BLaER1 treated with 17β-estradiol and CSF1 and Interleukin-3, amounts not matched to agents 10 nM and 100 nM (cell line): ENCODE data around the gene LDLRAD3.

Source experiments
- H3K27ac ChIP-seq, 11 experiments: shearing (Covaris generic); formaldehyde crosslinking; 2 replicates each; pipeline ENCODE4 v1.8.1; 2022
- H3K27me3 ChIP-seq, 11 experiments: shearing (Covaris generic); formaldehyde crosslinking; 2 replicates each; pipeline ENCODE4 v1.8.1; 2022
- H3K36me3 ChIP-seq, 11 experiments: shearing (Covaris generic); formaldehyde crosslinking; 2 replicates each; pipeline ENCODE4 v1.8.1; 2022
- H3K4me1 ChIP-seq, 10 experiments: shearing (Covaris generic); formaldehyde crosslinking; 2 replicates each; pipeline ENCODE4 v1.8.1; 2022
- H3K4me2 ChIP-seq, 11 experiments: shearing (Covaris generic); formaldehyde crosslinking; 2 replicates each; pipeline ENCODE4 v1.8.1; 2022
- H3K4me3 ChIP-seq, 10 experiments: shearing (Covaris generic); formaldehyde crosslinking; 2 replicates each; pipeline ENCODE4 v1.8.1; 2022
- H3K9ac ChIP-seq, 11 experiments: shearing (Covaris generic); formaldehyde crosslinking; 2 replicates each; pipeline ENCODE4 v1.8.1; 2022
- H3K9me3 ChIP-seq, 11 experiments: shearing (Covaris generic); formaldehyde crosslinking; replicated peaks in 1 of 11; 2 replicates each; pipeline ENCODE4 v1.8.1; 2022
- H4K20me1 ChIP-seq, 11 experiments: shearing (Covaris generic); formaldehyde crosslinking; 2 replicates each; pipeline ENCODE4 v1.8.1; 2022
- Cebpa-rat ChIP-seq, 11 experiments: shearing (Covaris generic); IDR thresholded peaks; 2 replicates each; pipeline ENCODE4 v1.8.1; 2022

The LDLRAD3 gene

GRCh38 chr11:35978891-35979290, 35.0 kb downstream of the LDLRAD3 start:
- Histone ChIP-seq H3K9me3 (peaks cover 14 to 58% (median 43%) of the 10 kb centered on the region in 11 experiments), H3K27ac (no peak overlapping the region; a peak in 1 of 22 replicates)
- TF ChIP-seq Cebpa-rat (IDR thresholded peaks at IDR 0.05), result no peak

GRCh38 chr11:35980686-35981390, 37.0 kb downstream of the LDLRAD3 start:
- peak overlapping the region in 1 of 10 experiments; percentile 20; a peak in 2 of 20 replicates for H3K4me3 ChIP-seq
- no peak for TF ChIP-seq Cebpa-rat (IDR thresholded peaks at IDR 0.05)
- peaks cover 18 to 72% (median 29%) of the 10 kb centered on the region in 10 experiments for H3K4me1 ChIP-seq
- H3K9me3 ChIP-seq, result peaks cover 17 to 58% (median 43%) of the 10 kb centered on the region in 11 experiments
- H4K20me1 ChIP-seq, result peaks cover 0 to 44% (median 4%) of the 10 kb centered on the region in 11 experiments; a peak in 4 of 22 replicates
- H3K27ac ChIP-seq, result peak overlapping the region in 9 of 11 experiments; percentile 18 to 91 (median 64); a peak in 14 of 22 replicates
- H3K9ac ChIP-seq, result peak overlapping the region in 5 of 11 experiments; percentile 34 to 74 (median 55); a peak in 5 of 22 replicates
- peak overlapping the region; percentile 45 to 86 (median 72) for H3K4me2 ChIP-seq
- peaks cover 13 to 53% (median 34%) of the 10 kb centered on the region in 11 experiments; a peak in 21 of 22 replicates for H3K36me3 ChIP-seq
- no peaks in the 10 kb centered on the region for H3K27me3 ChIP-seq

More at GRCh38 chr11:35978891-35979290, 35.0 kb downstream of the LDLRAD3 start:
- Histone ChIP-seq H3K4me1 (peaks cover 18 to 85% (median 29%) of the 10 kb centered on the region in 10 experiments), H3K4me2 (peak overlapping the region in 2 of 11 experiments; percentile 41 to 83; a peak in 3 of 22 replicates), H3K9ac (no peak overlapping the region), H3K4me3 (no peak overlapping the region), H3K27me3 (no peaks in the 10 kb centered on the region), H3K36me3 (peaks cover 13 to 59% (median 34%) of the 10 kb centered on the region in 11 experiments), H4K20me1 (peaks cover 0 to 45% (median 4%) of the 10 kb centered on the region in 11 experiments; a peak in 4 of 22 replicates)

DNA sequence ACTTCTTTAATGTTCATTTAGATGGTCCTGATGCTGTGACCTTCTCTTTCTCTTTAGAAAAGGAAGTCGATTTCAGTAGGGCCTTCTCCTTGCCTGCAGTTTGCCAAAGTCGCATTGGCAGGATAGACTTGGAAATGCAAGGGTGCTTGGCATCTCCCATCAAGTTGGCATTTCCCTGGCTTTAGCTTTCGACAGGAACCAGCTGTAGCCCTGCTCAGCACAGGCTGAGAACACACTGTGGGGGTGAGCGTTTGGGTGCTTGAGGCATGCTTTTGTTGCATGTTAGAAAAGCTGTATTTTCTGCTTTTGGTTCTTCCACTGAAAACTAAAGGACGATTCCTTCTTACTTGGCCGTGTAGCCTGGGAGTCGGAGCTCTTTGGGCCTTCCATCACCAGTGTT, 37.7 kb downstream of the LDLRAD3 start:
- no peaks in the 10 kb centered on the region for H3K27me3 ChIP-seq
- peak overlapping the region in 7 of 11 experiments; percentile 3 to 59 (median 52); a peak in 9 of 22 replicates for H3K27ac ChIP-seq
- no peak for TF ChIP-seq Cebpa-rat (IDR thresholded peaks at IDR 0.05)
- H3K4me2 ChIP-seq, result peak overlapping the region; percentile 45 to 86 (median 72); a peak in 21 of 22 replicates
- H3K4me1 ChIP-seq, result peaks cover 16 to 72% (median 26%) of the 10 kb centered on the region in 10 experiments
- 0 out of 22 replicates have a peak overlapping the region, but pooled peaks of 2 of the 11 experiments have one; percentile 3 to 23 for H3K9ac ChIP-seq
- H4K20me1 ChIP-seq, result peaks cover 0 to 44% (median 6%) of the 10 kb centered on the region in 11 experiments; a peak in 4 of 22 replicates
- H3K36me3 ChIP-seq, result peaks cover 13 to 51% (median 37%) of the 10 kb centered on the region in 11 experiments; a peak in 21 of 22 replicates
- peaks cover 22 to 57% (median 43%) of the 10 kb centered on the region in 11 experiments for H3K9me3 ChIP-seq
- no peak overlapping the region for H3K4me3 ChIP-seq

DNA sequence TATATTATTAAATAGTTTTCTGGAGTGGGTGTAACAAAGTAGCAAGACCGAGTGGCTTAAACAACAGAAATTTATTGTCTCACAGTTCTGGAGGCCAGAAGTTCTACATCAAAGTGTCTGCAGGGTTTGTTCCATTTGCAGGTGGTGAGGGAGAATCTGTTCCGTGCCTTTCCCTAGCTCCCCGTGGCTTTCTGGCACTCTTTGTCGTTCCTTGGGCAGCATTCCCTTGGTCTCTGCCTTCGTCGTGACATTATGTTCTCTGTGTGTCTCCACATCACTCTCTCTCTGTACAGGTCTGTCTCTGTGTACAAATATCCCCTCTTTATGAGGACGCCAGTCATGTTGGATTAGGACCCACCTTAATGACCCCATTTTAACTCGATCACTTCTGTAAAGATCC, 38.2 kb downstream of the LDLRAD3 start:
- Histone ChIP-seq H3K27ac (peak overlapping the region in 3 of 11 experiments; percentile 25 to 59 (median 57); a peak in 4 of 22 replicates), H3K9ac (no peak overlapping the region), H3K27me3 (no peaks in the 10 kb centered on the region), H4K20me1 (peaks cover 0 to 47% (median 6%) of the 10 kb centered on the region in 11 experiments; a peak in 4 of 22 replicates), H3K4me1 (peaks cover 16 to 72% (median 25%) of the 10 kb centered on the region in 10 experiments), H3K9me3 (peaks cover 21 to 57% (median 46%) of the 10 kb centered on the region in 11 experiments), H3K4me2 (peak overlapping the region; percentile 45 to 86 (median 72); a peak in 17 of 22 replicates), H3K36me3 (peaks cover 9 to 52% (median 34%) of the 10 kb centered on the region in 11 experiments; a peak in 21 of 22 replicates), H3K4me3 (no peak overlapping the region)
- TF ChIP-seq Cebpa-rat (IDR thresholded peaks at IDR 0.05), result no peak

- peaks cover 39 to 72% (median 65%) of the 10 kb centered on the region in 11 experiments for H3K9me3 ChIP-seq
- peak overlapping the region in 2 of 11 experiments; percentile 6 to 63; a peak in 3 of 22 replicates for H3K4me2 ChIP-seq
- no peak for TF ChIP-seq Cebpa-rat (IDR thresholded peaks at IDR 0.05)
- peaks cover 6 to 63% (median 38%) of the 10 kb centered on the region in 11 experiments; a peak in 19 of 22 replicates for H3K36me3 ChIP-seq
- no peak overlapping the region for H3K9ac ChIP-seq
- peaks cover 11 to 55% (median 20%) of the 10 kb centered on the region in 10 experiments for H3K4me1 ChIP-seq
- H3K27ac ChIP-seq, result peak overlapping the region in 2 of 11 experiments; percentile 2 to 29; a peak in 2 of 22 replicates
- H3K4me3 ChIP-seq, result no peak overlapping the region
- H4K20me1 ChIP-seq, result peaks cover 0 to 38% (median 0%) of the 10 kb centered on the region in 11 experiments; a peak in 4 of 22 replicates
- no peaks in the 10 kb centered on the region for H3K27me3 ChIP-seq
Observed at GRCh38 chr11:35983981-35984380, 40.1 kb downstream of the LDLRAD3 start.

DNA sequence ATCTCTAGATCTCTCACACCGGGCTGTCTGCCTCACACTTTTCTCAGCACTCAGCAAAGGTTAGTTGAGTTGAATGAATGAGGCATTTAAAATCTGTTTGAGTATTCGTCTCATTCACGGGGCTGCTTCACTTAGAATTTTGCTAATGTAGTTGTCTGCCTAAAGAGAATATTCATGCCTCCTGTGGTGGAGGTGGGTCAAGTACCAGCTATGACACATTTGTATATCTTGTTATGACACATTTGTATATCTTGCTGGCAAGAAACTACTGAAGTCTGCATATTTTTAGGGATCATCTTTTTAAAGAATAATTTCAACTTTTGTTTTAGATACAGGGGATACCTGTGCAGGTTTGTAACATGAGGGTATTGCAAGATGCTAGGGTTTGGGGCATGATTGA, 43.1 kb downstream of the LDLRAD3 start:
- H4K20me1 ChIP-seq, result peaks cover 0 to 16% (median 0%) of the 10 kb centered on the region in 11 experiments; a peak in 3 of 22 replicates
- H3K4me3 ChIP-seq, result no peak overlapping the region
- no peak overlapping the region for H3K9ac ChIP-seq
- no peak overlapping the region; a peak in 1 of 22 replicates for H3K4me2 ChIP-seq
- H3K9me3 ChIP-seq, result peaks cover 54 to 100% (median 93%) of the 10 kb centered on the region in 11 experiments
- H3K27me3 ChIP-seq, result no peaks in the 10 kb centered on the region
- TF ChIP-seq Cebpa-rat (IDR thresholded peaks at IDR 0.05), result no peak
- peaks cover 7 to 47% (median 14%) of the 10 kb centered on the region in 10 experiments; a peak in 19 of 20 replicates for H3K4me1 ChIP-seq
- peaks cover 6 to 66% (median 44%) of the 10 kb centered on the region in 11 experiments; a peak in 19 of 22 replicates for H3K36me3 ChIP-seq
- no peak overlapping the region for H3K27ac ChIP-seq

GRCh38 chr11:35990170-35990569, 46.3 kb downstream of the LDLRAD3 start:
- Histone ChIP-seq H3K36me3 (peaks cover 11 to 63% (median 45%) of the 10 kb centered on the region in 11 experiments), H3K9ac (no peak overlapping the region), H3K27ac (no peak overlapping the region), H4K20me1 (peaks cover 0 to 16% (median 0%) of the 10 kb centered on the region in 11 experiments; a peak in 1 of 22 replicates), H3K4me3 (no peak overlapping the region), H3K4me2 (peak overlapping the region in 1 of 11 experiments; percentile 59; a peak in 1 of 22 replicates), H3K4me1 (peaks cover 15 to 43% (median 32%) of the 10 kb centered on the region in 10 experiments; a peak in 19 of 20 replicates), H3K27me3 (no peaks in the 10 kb centered on the region), H3K9me3 (peaks cover 68 to 100% (median 97%) of the 10 kb centered on the region in 11 experiments)
- no peak for TF ChIP-seq Cebpa-rat (IDR thresholded peaks at IDR 0.05)

- Histone ChIP-seq H3K9ac (no peak overlapping the region), H3K36me3 (peaks cover 15 to 63% (median 44%) of the 10 kb centered on the region in 11 experiments), H3K9me3 (peaks cover 68 to 100% (median 97%) of the 10 kb centered on the region in 11 experiments), H3K27ac (no peak overlapping the region), H3K27me3 (no peaks in the 10 kb centered on the region), H3K4me1 (peaks cover 15 to 43% (median 32%) of the 10 kb centered on the region in 10 experiments; a peak in 19 of 20 replicates), H4K20me1 (peaks cover 0 to 16% (median 0%) of the 10 kb centered on the region in 11 experiments; a peak in 1 of 22 replicates), H3K4me2 (peak overlapping the region in 4 of 11 experiments; percentile 59 to 76 (median 64); a peak in 5 of 22 replicates), H3K4me3 (no peak overlapping the region)
- TF ChIP-seq Cebpa-rat (IDR thresholded peaks at IDR 0.05), result no peak
Observed at GRCh38 chr11:35990816-35991215, 47.0 kb downstream of the LDLRAD3 start.
